Neural progenitor cell (in vitro differentiated cells): Measurements from ENCODE around the gene SEMA6D. TPM values are rescaled to one million over a fixed set of nuclear protein-coding genes. Genes with fewer than 3 reads are reported as not detected.

Source experiments
- DNase-seq: peaks from one replicate; pipeline ENCODE4 v3.0.0-alpha.2; 2016; ENCODE audit warnings: low spot score
- H2AFZ ChIP-seq: fragments of 200-600 bp; sonication (generic); replicated peaks from 2 replicates; pipeline ENCODE4 v1.6.1; 2016; ENCODE audit warnings: antibody characterized with exemption
- H3F3A ChIP-seq: fragments of 200-600 bp; sonication (generic); 2 replicates; pipeline ENCODE4 v1.6.1; 2016; ENCODE audit warnings: antibody characterized with exemption, low read depth
- H3K27ac ChIP-seq: fragments of 200-600 bp; sonication (generic); 2 replicates; pipeline ENCODE4 v1.5.1; 2016; ENCODE audit warnings: mild to moderate bottlenecking
- H3K27me3 ChIP-seq: fragments of 200-600 bp; sonication (generic); 2 replicates; pipeline ENCODE4 v1.6.1; 2016; ENCODE audit warnings: mild to moderate bottlenecking, moderate library complexity
- H3K36me3 ChIP-seq: fragments of 200-600 bp; sonication (generic); 2 replicates; pipeline ENCODE4 v1.5.1; 2016
- H3K4me1 ChIP-seq: fragments of 200-600 bp; sonication (generic); 2 replicates; pipeline ENCODE4 v1.6.1; 2016; ENCODE audit warnings: mixed run types
- H3K4me2 ChIP-seq: fragments of 200-600 bp; sonication (generic); 2 replicates; pipeline ENCODE4 v1.6.1; 2016
- H3K4me3 ChIP-seq: fragments of 200-600 bp; sonication (generic); 2 replicates; pipeline ENCODE4 v1.5.1; 2016
- H3K79me2 ChIP-seq: fragments of 200-600 bp; sonication (generic); 2 replicates; pipeline ENCODE4 v1.6.1; 2016; ENCODE audit warnings: low read depth
- H3K9ac ChIP-seq: fragments of 200-600 bp; sonication (generic); 2 replicates; pipeline ENCODE4 v1.6.1; 2016
- H3K9me3 ChIP-seq: fragments of 200-600 bp; sonication (generic); 2 replicates; pipeline ENCODE4 v1.5.1; 2016; ENCODE audit warnings: low read depth
- H4K20me1 ChIP-seq: fragments of 200-600 bp; sonication (generic); 2 replicates; pipeline ENCODE4 v1.6.1; 2016; ENCODE audit warnings: low read depth
- H3K27ac Mint-ChIP-seq: 3 replicates; pipeline ENCODE4 v1.8.0; 2021; ENCODE audit warnings: mixed read lengths
- H3K27me3 Mint-ChIP-seq: 2 replicates; pipeline ENCODE4 v1.8.0; 2022; ENCODE audit warnings: low read depth, mild to moderate bottlenecking, inconsistent platforms, moderate library complexity, mixed read lengths; ENCODE audit not compliant: insufficient read depth
- H3K36me3 Mint-ChIP-seq: 3 replicates; pipeline ENCODE4 v1.8.0; 2021; ENCODE audit warnings: mixed read lengths
- H3K4me1 Mint-ChIP-seq: 3 replicates; pipeline ENCODE4 v1.8.0; 2021; ENCODE audit warnings: mixed read lengths
- H3K4me3 Mint-ChIP-seq: 3 replicates; pipeline ENCODE4 v1.8.0; 2021; ENCODE audit warnings: mild to moderate bottlenecking, moderate library complexity, mixed read lengths
- H3K9me3 Mint-ChIP-seq: 3 replicates; pipeline ENCODE4 v1.8.0; 2020; ENCODE audit warnings: mixed read lengths
- CTCF ChIP-seq: fragments of 200-600 bp; sonication (generic); IDR thresholded peaks from 2 replicates; pipeline ENCODE4 v1.5.1; 2017; ENCODE audit warnings: antibody characterized with exemption, mild to moderate bottlenecking
- EZH2 ChIP-seq: fragments of 200-600 bp; sonication (generic); IDR thresholded peaks from 2 replicates; pipeline ENCODE4 v1.6.1; 2017; ENCODE audit warnings: antibody characterized with exemption, mild to moderate bottlenecking, moderate library complexity
- EZH2phosphoT487 ChIP-seq: fragments of 200-600 bp; sonication (generic); IDR thresholded peaks from 2 replicates; pipeline ENCODE4 v1.6.1; 2017; ENCODE audit warnings: antibody characterized with exemption
- total RNA-seq: library from RNA; depleted of rRNA; stranded (reverse); fragments of >200 nt; gene quantifications from 2 replicates; pipeline ENCODE4 v1.2.3, GENCODE V29; 2015; ENCODE audit warnings: low replicate concordance

The SEMA6D gene
- total RNA-seq, 1 donor from 2014 or later, result 23.5 TPM

DNA sequence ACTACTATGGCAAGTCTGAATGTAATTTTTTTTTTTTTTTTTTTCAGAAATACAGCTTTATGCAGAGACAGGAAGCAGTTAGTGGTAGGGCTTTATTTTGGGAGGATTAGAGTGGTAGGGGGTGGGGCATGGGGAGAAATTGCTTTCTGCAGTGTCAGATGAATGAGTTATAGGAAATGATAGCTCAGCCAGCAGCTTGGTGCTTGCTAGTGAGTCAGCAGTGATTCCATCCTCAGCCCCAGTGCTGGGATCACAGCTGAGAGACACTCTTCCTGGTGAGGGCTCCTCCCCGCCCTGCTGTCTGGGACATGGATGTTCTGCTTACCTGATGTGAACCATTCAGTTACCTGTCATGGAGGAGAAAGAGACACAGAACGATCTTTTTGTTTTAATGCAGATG is 39.6 kb downstream of the SEMA6D start:
- no peaks in the 10 kb centered on the region for H3F3A ChIP-seq
- H3K36me3 ChIP-seq, result no peaks in the 10 kb centered on the region
- H3K4me3 ChIP-seq, result no peak overlapping the region
- H3K4me2 ChIP-seq, result no peak overlapping the region
- no peak overlapping the region for H3K27ac ChIP-seq
- TF ChIP-seq EZH2phosphoT487 (no peak), CTCF (no peak)
- DNase-seq, result no peak
- Mint-ChIP-seq H3K27me3 (peaks cover 2% of the 10 kb centered on the region), H3K27ac (no peak overlapping the region), H3K4me1 (peaks cover 2% of the 10 kb centered on the region), H3K36me3 (peaks cover 46% of the 10 kb centered on the region), H3K9me3 (peaks cover 25% of the 10 kb centered on the region), H3K4me3 (no peak overlapping the region)
- no peaks in the 10 kb centered on the region for H4K20me1 ChIP-seq
- no peaks in the 10 kb centered on the region for H3K79me2 ChIP-seq
- no peaks in the 10 kb centered on the region for H3K27me3 ChIP-seq
- H3K9me3 ChIP-seq, result peaks cover 12% of the 10 kb centered on the region
- no peaks in the 10 kb centered on the region for H3K4me1 ChIP-seq
- H2AFZ ChIP-seq, result no peak overlapping the region
- H3K9ac ChIP-seq, result no peak overlapping the region

DNA sequence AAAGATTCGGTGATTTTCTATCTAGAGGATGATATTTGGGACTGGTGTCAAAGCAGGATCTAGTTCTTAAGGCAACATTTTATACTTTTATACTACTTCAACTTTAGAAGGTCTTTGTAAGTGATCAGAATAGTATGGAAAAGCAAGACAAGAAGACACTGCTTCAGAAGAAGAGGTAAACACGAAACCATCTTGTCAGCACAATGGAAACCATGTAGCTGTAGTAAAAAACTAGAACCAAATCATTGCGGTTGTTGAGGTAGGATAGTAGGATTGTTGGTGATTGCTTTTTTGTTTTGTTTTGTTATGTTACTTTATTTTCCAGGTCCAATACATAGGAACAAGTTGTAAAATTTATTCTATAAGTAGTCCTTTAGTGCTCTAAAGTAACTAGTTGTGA is 40.0 kb downstream of the SEMA6D start:
- Mint-ChIP-seq H3K27ac (no peak overlapping the region), H3K36me3 (peaks cover 46% of the 10 kb centered on the region)
- no peak overlapping the region for H3K4me2 ChIP-seq

DNA sequence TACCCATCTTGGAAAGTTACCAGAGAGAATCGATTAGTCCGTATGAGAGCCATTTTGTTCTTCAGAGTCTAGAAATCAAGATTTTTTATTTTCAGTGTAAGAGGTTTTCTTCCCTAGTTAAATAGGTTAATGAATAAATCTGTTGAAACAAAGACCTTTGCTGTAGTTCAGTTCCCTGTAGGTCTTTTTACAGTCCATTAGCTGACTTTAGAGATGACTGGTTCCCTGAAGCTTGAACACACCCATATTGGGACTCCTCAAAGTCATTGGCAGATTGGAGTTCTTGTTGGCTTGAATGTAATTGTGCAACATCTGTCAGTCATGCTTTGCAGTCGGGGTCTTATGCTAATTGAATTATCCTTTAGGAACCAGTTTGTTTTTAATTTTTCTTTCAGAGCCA is 45.3 kb downstream of the SEMA6D start:
- TF ChIP-seq CTCF (no peak), EZH2 (no peak), EZH2phosphoT487 (no peak)
- H3K79me2 ChIP-seq, result no peaks in the 10 kb centered on the region
- H3K27ac ChIP-seq, result no peak overlapping the region
- H3K36me3 Mint-ChIP-seq, result peaks cover 69% of the 10 kb centered on the region
- no peak overlapping the region for H3K27ac Mint-ChIP-seq
- no peak for DNase-seq
- no peak overlapping the region for H2AFZ ChIP-seq
- no peaks in the 10 kb centered on the region for H3K36me3 ChIP-seq
- no peaks in the 10 kb centered on the region for H4K20me1 ChIP-seq
- H3K27me3 Mint-ChIP-seq, result peaks cover 2% of the 10 kb centered on the region
- peaks cover 2% of the 10 kb centered on the region for H3K4me1 Mint-ChIP-seq
- H3K4me3 Mint-ChIP-seq, result no peak overlapping the region
- H3K4me2 ChIP-seq, result no peak overlapping the region
- H3K9me3 Mint-ChIP-seq, result no peaks in the 10 kb centered on the region
- no peak overlapping the region for H3K9ac ChIP-seq
- H3K27me3 ChIP-seq, result no peaks in the 10 kb centered on the region
- no peaks in the 10 kb centered on the region for H3F3A ChIP-seq
- no peaks in the 10 kb centered on the region for H3K9me3 ChIP-seq
- H3K4me3 ChIP-seq, result no peak overlapping the region
- H3K4me1 ChIP-seq, result no peaks in the 10 kb centered on the region

More for the DNA sequence above, 40.0 kb downstream of the SEMA6D start:
- Histone ChIP-seq H3K27ac (no peak overlapping the region), H2AFZ (no peak overlapping the region), H3F3A (no peaks in the 10 kb centered on the region), H4K20me1 (no peaks in the 10 kb centered on the region), H3K4me3 (no peak overlapping the region), H3K79me2 (no peaks in the 10 kb centered on the region), H3K4me1 (no peaks in the 10 kb centered on the region), H3K9me3 (peaks cover 12% of the 10 kb centered on the region), H3K36me3 (no peaks in the 10 kb centered on the region), H3K27me3 (no peaks in the 10 kb centered on the region), H3K9ac (no peak overlapping the region)
- Mint-ChIP-seq H3K9me3 (peaks cover 21% of the 10 kb centered on the region), H3K27me3 (peaks cover 2% of the 10 kb centered on the region), H3K4me3 (no peak overlapping the region), H3K4me1 (peaks cover 2% of the 10 kb centered on the region)
- TF ChIP-seq EZH2phosphoT487, result no peak
- TF ChIP-seq EZH2, result no peak
- TF ChIP-seq CTCF, result no peak
- no peak for DNase-seq
